Measurements from ENCODE around the gene NEK1. TPM values are rescaled to one million over a fixed set of nuclear protein-coding genes. Genes with fewer than 3 reads are reported as not detected.

NEK1 gene
- total and polyA plus RNA-seq, 8 donors, result 13.2 to 30.9 (median 26.9) TPM

GRCh38 chr4:169443748-169444147 lies 168.6 kb downstream of the NEK1 start:
- intact Hi-C loops (cut with DNase I), result no loop called here
- no peaks in the 10 kb centered on the region for H3K27me3 ChIP-seq
- peaks cover 0 to 13% of the 10 kb centered on the region in 2 donors for H3K36me3 ChIP-seq
- ATAC-seq, result no peak
- no peak for DNase-seq
- no peak overlapping the region for H3K27ac ChIP-seq
- no peak overlapping the region for H3K4me3 ChIP-seq
- TF ChIP-seq CTCF (IDR thresholded peaks at IDR 0.05), result no peak
- no peaks in the 10 kb centered on the region for H3K4me1 ChIP-seq
- H3K9me3 ChIP-seq, result peaks cover 0 to 25% of the 10 kb centered on the region in 2 donors

- peaks cover 0 to 25% of the 10 kb centered on the region in 2 donors for H3K9me3 ChIP-seq
- H3K36me3 ChIP-seq, result peaks cover 0 to 6% of the 10 kb centered on the region in 2 donors
- H3K27me3 ChIP-seq, result no peaks in the 10 kb centered on the region
- no peak overlapping the region for H3K27ac ChIP-seq
- no peak overlapping the region for H3K4me3 ChIP-seq
- no peak for DNase-seq
- TF ChIP-seq CTCF (IDR thresholded peaks at IDR 0.05), result no peak
- no peaks in the 10 kb centered on the region for H3K4me1 ChIP-seq
- intact Hi-C loops (cut with DNase I), result no loop called here
- ATAC-seq, result no peak
Observed at GRCh38 chr4:169440446-169440845, 171.9 kb downstream of the NEK1 start.

- DNase-seq (peak in 2 of 4 donors; percentile 18 to 23), ATAC-seq (peak; percentile 44)
- Histone ChIP-seq H3K36me3 (no peaks in the 10 kb centered on the region), H3K27me3 (no peaks in the 10 kb centered on the region), H3K4me3 (no peak overlapping the region), H3K4me1 (no peaks in the 10 kb centered on the region), H3K27ac (no peak overlapping the region), H3K9me3 (peaks cover 0 to 15% of the 10 kb centered on the region in 2 donors)
- intact Hi-C loops (cut with DNase I), result no loop called here
- TF ChIP-seq CTCF (IDR thresholded peaks at IDR 0.05), result no peak
Observed at GRCh38 chr4:169439244-169439643, 173.1 kb downstream of the NEK1 start.

GRCh38 chr4:169438057-169438480 lies 174.3 kb downstream of the NEK1 start:
- no peak overlapping the region for H3K27ac ChIP-seq
- no peak for TF ChIP-seq CTCF (IDR thresholded peaks at IDR 0.05)
- no peaks in the 10 kb centered on the region for H3K36me3 ChIP-seq
- no peaks in the 10 kb centered on the region for H3K4me1 ChIP-seq
- ATAC-seq, result no peak
- no peak for DNase-seq
- peaks cover 0 to 4% of the 10 kb centered on the region in 2 donors for H3K9me3 ChIP-seq
- no peaks in the 10 kb centered on the region for H3K27me3 ChIP-seq
- no peak overlapping the region for H3K4me3 ChIP-seq
- intact Hi-C loops (cut with DNase I), result no loop called here

- intact Hi-C loops (cut with DNase I), result no loop called here
Observed at GRCh38 chr4:169437299-169438047, 174.9 kb downstream of the NEK1 start.

More at GRCh38 chr4:169437299-169438047, 174.9 kb downstream of the NEK1 start:
- no peak for DNase-seq
- H3K4me3 ChIP-seq, result no peak overlapping the region
- H3K4me1 ChIP-seq, result no peaks in the 10 kb centered on the region
- TF ChIP-seq CTCF (IDR thresholded peaks at IDR 0.05), result no peak
- H3K27ac ChIP-seq, result no peak overlapping the region
- no peak for ATAC-seq
- H3K9me3 ChIP-seq, result peaks cover 0 to under 1% of the 10 kb centered on the region in 2 donors
- no peaks in the 10 kb centered on the region for H3K36me3 ChIP-seq
- no peaks in the 10 kb centered on the region for H3K27me3 ChIP-seq

All from left lung (tissue), 10 donors.